LNCaP clone FGC (cell line): Measurements from ENCODE around the gene AQP9.

Experiments
- DNase-seq: peaks from one replicate; pipeline ENCODE4 v3.0.0-alpha.2; 2011; ENCODE audit warnings: low read depth
- H3K4me3 ChIP-seq: 2 replicates; pipeline ENCODE4 v1.5.1; 2011; ENCODE audit warnings: mild to moderate bottlenecking, low read depth, low read length, control low read depth
- TF ChIP-seq, protein P1 (sequence below): IDR thresholded peaks from 2 replicates; pipeline ENCODE4 v1.5.1; 2012; ENCODE audit warnings: mild to moderate bottlenecking; ENCODE audit not compliant: control insufficient read depth, insufficient read depth; ENCODE audit errors: extremely low read depth

Gene AQP9

DNA sequence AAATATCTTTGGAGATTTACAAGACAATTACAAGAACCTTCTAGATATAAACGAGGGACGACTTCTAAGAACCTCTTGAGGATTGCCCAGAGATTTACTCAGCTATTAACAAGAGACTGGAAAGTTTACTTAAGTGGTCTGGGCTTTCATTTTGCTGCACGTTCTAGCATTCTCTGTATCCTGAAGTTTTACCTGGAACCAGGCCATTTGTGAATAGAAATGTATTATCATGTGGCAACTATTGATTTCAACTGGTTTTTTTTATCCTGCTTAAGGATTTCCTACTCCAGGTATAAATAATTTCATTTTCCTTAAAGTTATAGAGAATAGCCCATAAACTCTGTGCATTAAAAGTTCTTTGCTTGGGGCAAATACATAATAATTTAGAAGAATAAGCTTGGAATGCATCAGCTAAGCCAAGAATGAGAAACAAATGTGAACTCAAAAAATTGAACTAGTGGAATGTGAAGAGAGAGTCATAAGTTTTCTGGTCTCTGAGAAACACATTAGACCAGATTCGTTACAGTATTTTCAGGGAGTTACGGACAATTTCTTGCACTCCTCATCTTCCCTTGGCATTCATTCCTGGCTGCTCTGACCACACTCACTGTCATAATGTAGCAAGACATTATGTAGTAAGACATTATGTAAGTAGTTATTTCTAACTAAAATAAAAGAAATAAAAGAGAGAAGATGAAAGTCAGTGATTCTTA lies 1.3 kb downstream of the AQP9 start:
- DNase-seq: no peak
- TF ChIP-seq, protein P1, sequence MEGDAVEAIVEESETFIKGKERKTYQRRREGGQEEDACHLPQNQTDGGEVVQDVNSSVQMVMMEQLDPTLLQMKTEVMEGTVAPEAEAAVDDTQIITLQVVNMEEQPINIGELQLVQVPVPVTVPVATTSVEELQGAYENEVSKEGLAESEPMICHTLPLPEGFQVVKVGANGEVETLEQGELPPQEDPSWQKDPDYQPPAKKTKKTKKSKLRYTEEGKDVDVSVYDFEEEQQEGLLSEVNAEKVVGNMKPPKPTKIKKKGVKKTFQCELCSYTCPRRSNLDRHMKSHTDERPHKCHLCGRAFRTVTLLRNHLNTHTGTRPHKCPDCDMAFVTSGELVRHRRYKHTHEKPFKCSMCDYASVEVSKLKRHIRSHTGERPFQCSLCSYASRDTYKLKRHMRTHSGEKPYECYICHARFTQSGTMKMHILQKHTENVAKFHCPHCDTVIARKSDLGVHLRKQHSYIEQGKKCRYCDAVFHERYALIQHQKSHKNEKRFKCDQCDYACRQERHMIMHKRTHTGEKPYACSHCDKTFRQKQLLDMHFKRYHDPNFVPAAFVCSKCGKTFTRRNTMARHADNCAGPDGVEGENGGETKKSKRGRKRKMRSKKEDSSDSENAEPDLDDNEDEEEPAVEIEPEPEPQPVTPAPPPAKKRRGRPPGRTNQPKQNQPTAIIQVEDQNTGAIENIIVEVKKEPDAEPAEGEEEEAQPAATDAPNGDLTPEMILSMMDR: no peak
- H3K4me3 ChIP-seq: no peak overlapping the region

DNA sequence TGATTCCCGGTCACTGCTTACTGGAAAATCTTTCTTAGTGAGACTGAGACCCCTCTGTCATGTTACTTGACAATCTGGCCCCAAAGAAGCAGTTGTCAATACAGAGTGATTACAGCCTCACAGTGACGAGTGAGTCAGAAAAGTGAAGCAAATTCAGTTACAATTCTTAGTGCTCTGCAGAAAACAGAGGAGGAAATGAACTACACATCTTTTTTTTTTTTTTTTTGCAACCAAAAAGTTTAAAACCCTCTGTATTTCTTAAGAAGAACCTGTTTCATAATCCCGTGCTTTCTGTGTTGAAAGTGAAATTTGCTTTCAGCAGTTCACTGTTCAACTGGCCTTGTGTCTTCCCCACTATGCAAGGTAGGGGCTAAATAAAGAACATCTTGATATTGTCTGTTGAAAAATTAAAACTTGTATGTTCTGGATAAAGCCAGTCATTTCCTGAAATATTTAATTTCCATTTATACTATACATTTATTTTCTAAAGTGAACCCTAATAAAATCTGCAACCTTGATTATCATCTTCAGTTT lies 1.9 kb downstream of the AQP9 start:
- no peak overlapping the region for H3K4me3 ChIP-seq
- TF ChIP-seq, protein P1: no peak
- DNase-seq: no peak

- TF ChIP-seq, protein P1: no peak
- no peak for DNase-seq
- no peak overlapping the region for H3K4me3 ChIP-seq
Observed at GRCh38 chr15:58141894-58142293, 3.7 kb downstream of the AQP9 start.

GRCh38 chr15:58142827-58143461 lies 4.8 kb downstream of the AQP9 start:
- no peak overlapping the region for H3K4me3 ChIP-seq
- no peak for DNase-seq
- TF ChIP-seq, protein P1: no peak

GRCh38 chr15:58145606-58146005 lies 7.4 kb downstream of the AQP9 start:
- TF ChIP-seq, protein P1: no peak
- no peak for DNase-seq

DNA sequence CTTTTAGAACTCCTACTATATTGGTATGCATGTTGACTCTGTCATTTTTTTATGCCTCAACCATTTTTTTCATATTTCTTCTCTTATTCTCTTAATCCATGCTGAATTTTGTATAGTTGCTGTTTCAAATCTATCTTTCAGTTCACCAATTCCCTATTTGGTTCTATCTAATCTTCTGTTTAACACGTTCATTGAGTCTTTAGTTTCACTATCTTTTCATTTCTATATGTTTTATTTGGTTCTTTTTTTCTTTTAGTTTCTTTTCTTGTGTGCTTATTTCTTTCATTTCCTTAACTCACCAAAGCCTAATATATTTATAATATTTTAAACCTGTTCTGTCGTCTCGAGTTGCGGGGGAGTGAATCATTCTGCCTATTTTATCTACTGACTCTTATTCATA lies 8.0 kb downstream of the AQP9 start:
- no peak for DNase-seq
- TF ChIP-seq, protein P1: no peak

More at GRCh38 chr15:58145606-58146005, 7.4 kb downstream of the AQP9 start:
- H3K4me3 ChIP-seq: no peak overlapping the region

GRCh38 chr15:58146749-58147148 lies 8.6 kb downstream of the AQP9 start:
- TF ChIP-seq, protein P1: no peak
- H3K4me3 ChIP-seq: no peak overlapping the region
- no peak for DNase-seq

More for the DNA sequence above, 8.0 kb downstream of the AQP9 start:
- no peak overlapping the region for H3K4me3 ChIP-seq
